Myocyte (in vitro differentiated cells): ENCODE measurements around the gene C15orf39. TPM values are rescaled to one million over a fixed set of nuclear protein-coding genes. Genes with fewer than 3 reads are reported as not detected.
"Not testable (repeated sequence)": the region's sequence is repeated elsewhere in the genome, so short reads cannot be mapped to it uniquely, and the experiment has no call there.

ENCODE experiments used
- DNase-seq: peaks from one replicate; pipeline ENCODE4 v3.0.0-alpha.2; 2012; ENCODE audit warnings: low read depth
- total RNA-seq: library from RNA; depleted of rRNA; stranded (reverse); fragments of >200 nt; gene quantifications from 2 replicates; pipeline ENCODE4 v1.2.3, GENCODE V29; 2014

The C15orf39 gene
- total RNA-seq, 1 donor from 2014 or later = 3.4 TPM

DNA sequence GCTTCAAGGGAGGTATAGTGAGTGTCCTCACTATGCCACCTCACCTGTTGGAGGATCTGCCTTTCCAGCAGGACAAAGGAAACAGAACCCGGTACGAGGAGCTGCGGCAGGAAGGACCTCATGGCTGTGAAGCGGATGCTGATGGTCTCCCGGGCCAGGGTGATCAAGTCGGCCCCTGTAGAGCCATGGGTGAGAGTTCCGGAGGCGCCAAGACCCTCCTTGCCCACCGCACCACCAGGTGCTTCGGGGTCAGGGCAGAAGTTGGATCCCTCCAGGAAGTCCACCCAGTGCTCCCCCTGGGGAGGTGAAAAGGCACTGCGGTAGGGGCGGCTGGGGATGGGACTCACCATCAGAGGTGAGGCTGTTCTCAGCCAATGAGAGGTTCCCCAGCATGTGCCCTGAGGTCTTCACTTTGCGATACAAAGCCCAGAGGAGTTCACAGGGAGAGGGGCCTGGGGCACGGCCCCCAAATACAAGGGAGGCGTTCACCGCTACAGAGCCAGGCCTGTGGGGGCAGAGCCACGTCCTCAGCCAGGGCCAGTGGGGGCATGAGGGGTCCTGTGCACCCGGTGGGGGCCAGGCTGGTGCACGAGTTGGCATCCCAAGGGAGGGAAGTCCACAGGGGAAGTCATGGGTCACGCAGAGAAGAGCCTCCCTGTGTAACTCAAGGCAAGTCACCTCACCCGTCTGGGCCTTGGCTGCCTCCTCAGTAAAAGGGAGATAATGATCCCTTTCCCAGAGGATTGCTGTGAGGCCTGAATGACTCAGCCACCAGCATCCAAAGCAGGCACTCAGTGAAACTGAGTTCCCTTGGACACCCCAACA lies 27.7 kb downstream of the C15orf39 start:
- no peak for DNase-seq

DNA sequence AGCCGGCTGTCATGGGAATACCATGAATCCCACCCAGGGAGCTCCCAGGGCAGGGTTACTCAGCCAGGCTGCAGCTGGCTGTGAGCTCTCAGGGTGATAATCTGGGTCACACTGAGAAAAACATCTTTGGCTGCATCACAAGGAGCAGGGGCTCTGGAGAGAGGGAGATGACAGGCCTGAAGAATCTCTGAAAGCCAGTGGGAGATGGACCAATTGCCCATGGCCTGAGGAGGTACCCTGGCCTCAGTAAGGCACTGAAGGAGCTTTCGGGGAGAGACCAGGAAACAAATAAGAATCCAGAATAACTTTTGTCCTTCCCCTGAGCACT lies 28.3 kb downstream of the C15orf39 start:
- peak; percentile 9 for DNase-seq

GRCh38 chr15:75230551-75231371 lies 29.1 kb downstream of the C15orf39 start:
- DNase-seq = no peak

GRCh38 chr15:75231836-75232235 lies 30.2 kb downstream of the C15orf39 start:
- no peak for DNase-seq

GRCh38 chr15:75232252-75232813 lies 30.7 kb downstream of the C15orf39 start:
- no peak for DNase-seq

DNA sequence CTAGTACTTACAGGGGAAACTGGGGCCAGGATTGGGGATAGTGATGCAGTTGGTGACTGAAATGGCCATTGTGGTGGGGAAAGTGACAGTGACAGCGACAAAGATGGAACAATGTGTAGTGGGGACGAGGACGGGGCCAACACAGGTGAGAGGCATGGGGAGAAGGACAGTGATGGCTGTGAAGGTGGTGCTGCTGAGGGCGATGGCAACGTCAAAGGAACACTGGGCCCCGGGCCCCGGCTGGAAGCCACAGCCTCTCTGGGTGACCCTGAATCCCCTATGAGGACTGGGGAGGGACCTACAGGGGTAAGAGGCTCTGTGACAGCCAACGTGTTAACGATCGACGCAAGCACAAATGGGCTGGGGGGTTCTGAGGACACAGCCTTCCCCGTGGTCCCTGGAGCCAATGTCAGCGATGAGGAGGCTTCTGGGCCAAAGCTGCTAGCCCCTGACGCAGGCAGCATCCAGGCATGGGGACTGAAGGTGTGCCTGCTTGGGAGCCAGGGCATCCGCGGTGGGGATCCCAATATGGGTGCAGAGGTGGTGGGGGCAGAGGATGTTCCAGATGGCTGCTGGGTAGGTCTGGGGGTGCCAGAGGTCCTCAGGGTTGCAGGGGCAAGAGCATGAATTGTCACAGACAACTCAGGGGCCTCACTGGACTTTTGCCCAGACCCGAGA lies 31.3 kb downstream of the C15orf39 start:
- DNase-seq = no peak

GRCh38 chr15:75233504-75234190 lies 32.0 kb downstream of the C15orf39 start:
- DNase-seq = no peak

DNA sequence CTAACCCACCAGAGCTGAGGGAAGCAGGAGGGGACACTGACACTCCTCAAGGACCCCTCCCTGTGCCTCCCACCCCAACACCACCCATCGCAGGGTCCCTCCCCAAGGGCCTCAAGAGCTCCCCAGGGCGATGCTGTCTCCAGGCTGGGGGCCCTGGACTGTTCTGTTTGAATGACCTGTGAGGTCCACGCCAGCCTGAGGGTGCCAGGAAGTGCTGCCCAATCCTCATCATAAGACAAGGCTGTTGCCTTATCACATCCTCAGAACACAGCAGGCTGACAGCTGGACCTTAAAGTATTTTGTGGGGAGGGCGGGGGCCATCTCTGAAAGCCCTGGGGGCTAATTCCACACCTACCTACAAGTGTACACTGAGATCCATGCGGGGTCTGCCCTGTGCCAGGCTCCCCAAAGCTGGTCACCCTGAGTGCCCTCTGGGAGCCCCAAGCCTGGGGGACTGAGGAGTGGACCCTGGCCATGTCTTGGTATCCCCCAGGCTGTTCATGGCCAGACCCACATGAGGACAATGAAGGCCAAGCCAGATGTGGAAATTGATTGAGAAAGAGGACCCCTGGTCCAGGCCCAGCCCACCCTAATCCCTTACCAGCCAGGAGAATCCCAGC lies 32.6 kb downstream of the C15orf39 start:
- no peak for DNase-seq

DNA sequence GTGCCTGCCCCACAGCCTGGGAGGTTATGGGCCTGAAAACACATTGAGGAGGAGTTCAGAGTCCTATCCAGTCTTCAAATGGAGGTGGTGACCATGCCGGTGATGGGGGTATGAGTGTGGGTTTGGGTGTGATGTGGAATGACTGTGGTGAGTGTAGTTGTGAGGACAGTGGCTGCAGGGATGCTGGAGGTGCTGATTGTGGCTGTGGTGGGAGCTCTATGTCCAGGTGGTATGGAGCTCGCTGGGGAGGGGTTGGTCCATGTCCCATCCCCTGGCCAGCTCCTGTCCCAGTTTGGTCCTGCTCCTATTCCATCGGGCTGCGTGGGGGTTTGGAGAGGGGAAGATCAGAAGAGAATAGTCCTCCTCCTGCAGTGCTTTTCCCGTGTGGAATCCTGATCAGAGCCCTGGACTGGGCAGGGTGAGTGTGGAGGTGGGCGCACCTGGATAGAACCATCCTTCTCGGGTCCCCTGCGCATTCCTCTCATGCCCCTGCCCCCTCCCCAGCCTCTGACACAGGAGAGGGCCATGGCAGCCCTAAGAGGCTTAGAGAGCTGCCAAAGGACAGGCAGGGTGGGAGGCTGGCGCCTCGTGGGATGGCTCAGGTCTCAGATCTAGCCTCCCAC lies 33.5 kb downstream of the C15orf39 start:
- DNase-seq = no peak

GRCh38 chr15:75235760-75236729 lies 34.4 kb downstream of the C15orf39 start:
- DNase-seq = no peak

- DNase-seq = no peak
These were observed 35.8 kb downstream of the C15orf39 start for GRCh38 chr15:75237316-75237982.

GRCh38 chr15:75238150-75238549 lies 36.5 kb downstream of the C15orf39 start:
- DNase-seq = no peak

DNA sequence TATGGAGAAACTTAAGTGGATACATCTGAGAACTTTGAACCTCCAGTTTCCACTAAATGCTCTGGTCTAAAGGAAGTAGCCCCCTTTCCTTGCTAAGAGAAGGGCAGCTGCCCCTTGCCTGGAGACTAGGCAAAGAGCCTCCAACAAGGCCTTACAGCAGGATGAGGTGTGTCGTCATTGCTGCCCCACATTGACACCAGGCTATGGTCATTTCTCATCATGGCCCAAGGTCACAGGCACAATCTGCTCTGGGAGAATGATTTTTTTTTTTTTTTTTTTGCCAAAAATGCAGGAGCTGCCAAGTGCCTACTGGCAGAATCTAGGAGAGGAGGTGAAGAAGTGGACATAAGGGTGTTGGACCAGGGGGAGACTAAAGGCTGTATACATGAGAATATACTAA lies 44.1 kb downstream of the C15orf39 start:
- not testable (repeated sequence) for DNase-seq

GRCh38 chr15:75248991-75249390 lies 47.3 kb downstream of the C15orf39 start:
- not testable (repeated sequence) for DNase-seq

GRCh38 chr15:75249726-75250125 lies 48.0 kb downstream of the C15orf39 start:
- DNase-seq = no peak

DNA sequence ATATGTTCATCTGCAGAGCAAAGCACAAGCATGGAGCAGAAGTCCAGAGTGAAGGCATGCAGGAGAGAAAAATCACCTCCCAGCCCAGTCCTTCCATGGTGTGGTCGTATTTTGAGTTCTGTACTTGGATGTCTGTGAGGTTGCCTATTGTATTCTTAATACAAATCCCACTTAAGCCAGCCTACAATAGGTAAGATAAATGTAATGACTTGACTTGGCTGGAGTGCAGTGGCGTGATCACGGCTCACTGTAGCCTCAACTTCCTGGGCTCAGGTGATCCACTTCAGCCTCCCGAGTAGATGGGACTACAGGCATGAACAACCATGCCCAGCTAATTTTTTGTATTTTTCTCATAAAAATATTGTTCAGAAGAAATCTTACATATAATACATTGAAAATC lies 49.7 kb downstream of the C15orf39 start:
- DNase-seq = not testable (repeated sequence)

GRCh38 chr15:75252285-75252684 lies 50.6 kb downstream of the C15orf39 start:
- DNase-seq = not testable (repeated sequence)

DNA sequence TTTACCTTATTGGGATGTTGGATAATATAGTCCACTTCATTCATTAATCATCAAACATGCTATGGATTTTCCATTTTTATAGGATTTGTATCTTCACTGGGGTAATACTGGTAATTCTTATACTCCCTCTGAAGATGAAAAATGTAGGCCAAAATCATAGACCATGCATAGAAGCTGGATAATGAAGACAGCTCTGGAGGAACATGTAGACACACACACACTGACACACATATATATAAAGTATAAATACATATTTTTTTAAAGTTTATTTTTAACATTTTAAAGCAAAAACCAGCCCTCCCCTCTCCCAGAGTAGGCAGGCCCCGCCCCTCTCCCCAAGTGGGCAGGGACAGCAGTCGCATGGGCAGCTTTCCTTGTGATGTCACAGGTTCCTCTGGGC lies 56.4 kb downstream of the C15orf39 start, which contains the start of gene GOLGA6C:
Gene GOLGA6C (plus strand): TSS at position 301 of the 400 bp plus-strand sequence. CDS start 265 bp downstream, outside the sequence.
- not testable (repeated sequence) for DNase-seq
